HEK293 (cell line): ENCODE measurements around the gene WNT11.

Source experiments
- CTCF ChIP-seq: fragments of 450-650 bp; formaldehyde crosslinking; IDR thresholded peaks from 2 replicates; pipeline ENCODE4 v1.5.1; 2016; ENCODE audit warnings: missing biosample characterization, missing genetic modification characterization
- HOXA7 ChIP-seq: sonication (generic); formaldehyde crosslinking; IDR thresholded peaks from 2 replicates; pipeline ENCODE4 v1.8.1; 2022; ENCODE audit warnings: missing genetic modification reagents, borderline replicate concordance
- RBAK ChIP-seq: fragments of 450-650 bp; formaldehyde crosslinking; IDR thresholded peaks from 2 replicates; pipeline ENCODE4 v1.5.1; 2016; ENCODE audit warnings: missing biosample characterization, missing genetic modification characterization
- REST ChIP-seq: fragments of 450-650 bp; formaldehyde crosslinking; IDR thresholded peaks from 2 replicates; pipeline ENCODE4 v1.5.1; 2016; ENCODE audit warnings: missing biosample characterization, missing genetic modification characterization
- ZBTB26 ChIP-seq: fragments of 450-650 bp; formaldehyde crosslinking; optimal IDR thresholded peaks from 2 replicates; pipeline ENCODE3; 2016; ENCODE audit warnings: missing biosample characterization, mild to moderate bottlenecking, missing genetic modification characterization
- ZBTB6 ChIP-seq: fragments of 450-650 bp; formaldehyde crosslinking; IDR thresholded peaks from 2 replicates; pipeline ENCODE4 v1.5.1; 2017; ENCODE audit warnings: missing biosample characterization, missing genetic modification characterization
- ZEB2 ChIP-seq: fragments of 450-650 bp; formaldehyde crosslinking; IDR thresholded peaks from 2 replicates; pipeline ENCODE4 v1.5.1; 2016; ENCODE audit warnings: missing biosample characterization, missing genetic modification characterization
- ZFP37 ChIP-seq: fragments of 450-650 bp; formaldehyde crosslinking; IDR thresholded peaks from 2 replicates; pipeline ENCODE4 v1.5.1; 2016; ENCODE audit warnings: missing biosample characterization, missing genetic modification characterization
- ZFP41 ChIP-seq: fragments of 450-650 bp; formaldehyde crosslinking; IDR thresholded peaks from 2 replicates; pipeline ENCODE4 v1.5.1; 2016; ENCODE audit warnings: missing biosample characterization, missing genetic modification characterization, borderline replicate concordance
- ZNF146 ChIP-seq: fragments of 450-650 bp; formaldehyde crosslinking; IDR thresholded peaks from 2 replicates; pipeline ENCODE4 v1.5.1; 2016; ENCODE audit warnings: missing biosample characterization, missing genetic modification characterization
- ZNF350 ChIP-seq: fragments of 450-650 bp; formaldehyde crosslinking; IDR thresholded peaks from 2 replicates; pipeline ENCODE4 v1.5.0; 2017; ENCODE audit warnings: missing biosample characterization, mild to moderate bottlenecking, missing genetic modification characterization
- ZSCAN5A ChIP-seq: fragments of 450-650 bp; formaldehyde crosslinking; IDR thresholded peaks from 2 replicates; pipeline ENCODE4 v1.5.1; 2016; ENCODE audit warnings: missing biosample characterization, missing genetic modification characterization

GRCh38 chr11:76148231-76148630, 58.1 kb downstream of the WNT11 start:
- TF ChIP-seq ZBTB6 (tag by site-specific recombination) (no peak), CTCF (tag by site-specific recombination) (no peak), HOXA7 (CRISPR knock-in tag) (no peak), ZEB2 (tag by site-specific recombination) (no peak), ZNF350 (tag by site-specific recombination) (no peak), RBAK (tag by site-specific recombination) (no peak), ZFP37 (tag by site-specific recombination) (no peak), REST (tag by site-specific recombination) (no peak), ZNF146 (tag by site-specific recombination) (no peak), ZFP41 (tag by site-specific recombination) (no peak), ZSCAN5A (tag by site-specific recombination) (no peak), ZBTB26 (tag by site-specific recombination) (no peak)
